Uterus (tissue), 2 donors: ENCODE results near the gene ADAMTSL2.

Experiments
- CTCF ChIP-seq, 4 experiments: fragments of 200-600 bp in 2 of 4; fragments of 450-650 bp in 2 of 4; sonication (generic) in 2 of 4; IDR thresholded peaks; one replicate each; pipeline ENCODE4 v1.5.1; 2016 to 2019; ENCODE audit warnings: antibody characterized with exemption in 4 of 4, mild to moderate bottlenecking in 2 of 4, moderate library complexity in 1 of 4
- POLR2A ChIP-seq, 2 donors: fragments of 450-650 bp; IDR thresholded peaks; one replicate each; pipeline ENCODE4 v1.6.1; 2016; ENCODE audit warnings: antibody characterized with exemption in 2 of 2, mild to moderate bottlenecking in 1 of 2, moderate library complexity in 1 of 2

DNA sequence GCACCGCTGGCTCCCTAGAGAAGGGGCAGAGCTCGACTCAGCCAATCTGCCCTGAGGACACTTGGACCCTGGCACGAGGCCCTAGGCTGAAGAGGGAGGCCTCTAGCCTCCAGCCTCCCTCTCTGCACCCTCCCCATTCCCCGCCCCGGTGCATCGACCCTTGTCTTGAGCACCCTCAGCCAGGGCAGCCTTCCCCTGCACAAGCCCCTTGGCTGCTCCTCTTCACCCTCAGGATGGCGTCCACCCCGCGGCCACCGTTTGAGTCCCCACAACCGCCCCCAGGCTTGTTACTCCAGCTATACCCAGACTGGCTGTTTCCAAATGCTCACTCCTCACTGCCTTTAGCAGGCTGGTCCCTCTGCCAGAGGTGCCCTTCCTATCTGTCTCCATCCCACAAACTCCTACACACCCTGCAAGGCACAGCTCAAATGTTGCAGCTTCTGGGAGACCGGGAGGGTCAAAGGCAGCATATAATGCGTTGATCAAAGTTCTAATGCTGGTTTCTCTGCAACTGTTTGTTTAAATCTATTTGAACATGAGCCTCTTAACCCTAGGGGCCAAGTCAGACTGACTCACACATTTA is 81.2 kb downstream of the ADAMTSL2 start:
- no peak for TF ChIP-seq CTCF (IDR thresholded peaks at IDR 0.05)
- no peak for TF ChIP-seq POLR2A (IDR thresholded peaks at IDR 0.05)
